HCT116 (cell line): ENCODE measurements around the gene CFHR5.

Source experiments
- CEBPB ChIP-seq: IDR thresholded peaks from 2 replicates; pipeline ENCODE4 v1.6.1; 2012; ENCODE audit warnings: low read depth
- CTCF ChIP-seq, 3 experiments: fragments of 200-600 bp in 1 of 3; sonication (generic) in 1 of 3; IDR thresholded peaks in 2 of 3; conservative IDR thresholded peaks in 1 of 3; 2 replicates each; pipeline ENCODE4 v1.5.1; 2012 to 2017; ENCODE audit warnings: low read depth in 2 of 3, low read length in 2 of 3, antibody characterized with exemption in 1 of 3, borderline replicate concordance in 1 of 3, control low read depth in 1 of 3, mild to moderate bottlenecking in 1 of 3, mixed read lengths in 1 of 3, mixed run types in 1 of 3, moderate library complexity in 1 of 3; ENCODE audit not compliant: insufficient read depth in 1 of 3
- YY1 ChIP-seq: IDR thresholded peaks from 2 replicates; pipeline ENCODE4 v1.6.1; 2011; ENCODE audit warnings: low read length, low read depth, moderate library complexity, mild to moderate bottlenecking; ENCODE audit not compliant: insufficient replicate concordance; ENCODE audit errors: extremely low read depth

DNA sequence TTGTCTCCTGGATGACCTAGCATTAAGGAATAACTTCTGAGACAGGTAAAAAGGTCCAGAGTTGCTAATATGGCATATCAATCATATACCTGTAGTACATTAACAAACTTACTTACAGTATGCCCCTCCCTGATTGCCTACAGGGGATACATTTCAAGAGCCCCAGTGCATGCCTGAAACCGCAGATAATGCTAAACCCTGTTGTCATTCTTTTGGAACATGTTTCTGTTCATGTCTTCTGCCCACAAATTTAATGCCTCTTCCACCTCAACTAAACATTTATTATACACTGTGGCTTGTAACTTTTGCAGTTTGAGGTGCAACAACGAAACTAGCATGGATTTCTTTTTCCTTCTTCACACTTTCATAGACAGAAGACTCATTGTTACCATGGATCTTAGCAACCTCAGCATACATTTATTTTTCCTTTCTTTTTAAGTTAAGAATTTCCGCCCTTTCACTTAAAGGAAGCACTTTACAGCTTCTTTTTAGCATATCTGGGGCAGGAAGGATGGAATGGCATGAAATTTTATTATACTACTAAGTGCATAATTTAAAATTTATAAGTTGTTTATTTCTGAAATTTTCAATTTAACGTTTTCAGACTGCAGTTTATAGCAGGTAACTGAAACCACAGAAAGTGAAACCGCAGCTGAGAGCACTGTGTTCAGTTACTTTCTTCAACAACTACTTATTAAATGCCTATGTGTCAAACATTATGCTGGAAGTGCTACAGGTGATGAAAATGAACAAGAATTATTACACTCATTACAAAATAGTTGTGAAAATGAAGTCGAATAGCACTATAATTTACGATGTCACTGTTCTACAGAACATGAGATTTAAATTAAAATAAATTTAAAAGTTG lies 64.4 kb downstream of the CFHR5 start:
- no peak for TF ChIP-seq CTCF (IDR thresholded peaks at IDR 0.05 in 2 of 3, conservative IDR thresholded peaks at IDR 0.05 in 1 of 3; ENCODE audit: borderline replicate concordance in 1 of 3, insufficient read depth in 1 of 3, low read depth in 2 of 3, low read length in 2 of 3)
- TF ChIP-seq YY1, result no peak
- TF ChIP-seq CEBPB, result no peak
